Activated CD4-positive, CD25-positive, alpha-beta regulatory T cell (primary cell): ENCODE results near the gene ERGIC1.

Experiments used
- DNase-seq, 4 experiments: peaks; one replicate each; lab custom pipeline; 2025; lab: John Stamatoyannopoulos, UW

The ERGIC1 gene

GRCh38 chr5:172950176-172950965 lies 116.3 kb downstream of the ERGIC1 start:
- no peak for DNase-seq

- DNase-seq = no peak
Observed at GRCh38 chr5:172951371-172952033, 117.5 kb downstream of the ERGIC1 start.

GRCh38 chr5:172952034-172952511 lies 118.0 kb downstream of the ERGIC1 start:
- no peak for DNase-seq

- DNase-seq = no peak
Observed at GRCh38 chr5:172953776-172954675, 120.0 kb downstream of the ERGIC1 start.

GRCh38 chr5:172954751-172955159 lies 120.7 kb downstream of the ERGIC1 start:
- no peak for DNase-seq

- no peak for DNase-seq
Observed at GRCh38 chr5:172956228-172956627, 122.2 kb downstream of the ERGIC1 start.

- no peak for DNase-seq
Observed at GRCh38 chr5:172956936-172957335, 122.9 kb downstream of the ERGIC1 start.

- no peak for DNase-seq
Observed at GRCh38 chr5:172957458-172957857, 123.4 kb downstream of the ERGIC1 start.

GRCh38 chr5:172958331-172959046 lies 124.4 kb downstream of the ERGIC1 start:
- peak; percentile 42 to 64 (median 50) for DNase-seq

GRCh38 chr5:172959824-172960799 lies 126.1 kb downstream of the ERGIC1 start:
- no peak for DNase-seq

- DNase-seq = no peak
Observed at GRCh38 chr5:172969921-172970320, 135.9 kb downstream of the ERGIC1 start.

- no peak for DNase-seq
Observed at GRCh38 chr5:172971482-172971881, 137.4 kb downstream of the ERGIC1 start.

- DNase-seq = no peak
Observed at GRCh38 chr5:172972552-172972951, 138.5 kb downstream of the ERGIC1 start.

- DNase-seq = no peak
Observed at GRCh38 chr5:172973127-172973916, 139.3 kb downstream of the ERGIC1 start.

GRCh38 chr5:172973931-172974330 lies 139.9 kb downstream of the ERGIC1 start:
- no peak for DNase-seq

GRCh38 chr5:172975289-172975688 lies 141.2 kb downstream of the ERGIC1 start:
- DNase-seq = no peak

GRCh38 chr5:172979778-172980177 lies 145.7 kb downstream of the ERGIC1 start:
- DNase-seq = no peak

- DNase-seq = no peak
Observed at GRCh38 chr5:172981931-172982330, 147.9 kb downstream of the ERGIC1 start.

GRCh38 chr5:172983542-172984243 lies 149.6 kb downstream of the ERGIC1 start, which contains the start of gene ATP6V0E1:
ATP6V0E1 (plus strand) TSS chr5:172983771; CDS start chr5:172983861, 90 bp downstream.
- DNase-seq = peak; percentile 81 to 91 (median 86)
